C4-2B (cell line): ENCODE data around the gene RAPGEF3.

Experiments used
- CTCF ChIP-seq: fragments of 450-650 bp; conservative IDR thresholded peaks from 2 replicates; pipeline ENCODE4 v1.5.1; 2017; ENCODE audit warnings: mild to moderate bottlenecking
- ZFX ChIP-seq: fragments of 450-650 bp; IDR thresholded peaks from 2 replicates; pipeline ENCODE4 v1.6.1; 2017

- no peak for TF ChIP-seq CTCF
- no peak for TF ChIP-seq ZFX
These were observed 32.7 kb upstream of the RAPGEF3 start for GRCh38 chr12:47791351-47791746.
